SK-N-SH treated with all-trans-retinoic acid at 6 μM for 48 hours (cell line): Measurements from ENCODE around the gene THSD7A.

Experiments used
- CSDC2 ChIP-seq: fragments of 250-450 bp; sonication (Bioruptor Pico); IDR thresholded peaks from 2 replicates; pipeline ENCODE4 v1.5.0; 2020; ENCODE audit warnings: mild to moderate bottlenecking, moderate library complexity
- ESRRG ChIP-seq: fragments of 250-450 bp; sonication (Bioruptor Pico); IDR thresholded peaks from 2 replicates; pipeline ENCODE4 v1.6.1; 2021; ENCODE audit warnings: mild to moderate bottlenecking
- ISL1 ChIP-seq: fragments of 250-450 bp; sonication (Bioruptor Pico); IDR thresholded peaks from 2 replicates; pipeline ENCODE4 v2.1.2; 2022; ENCODE audit warnings: mild to moderate bottlenecking, moderate library complexity
- PPARA ChIP-seq: fragments of 250-450 bp; sonication (Bioruptor Pico); IDR thresholded peaks from 2 replicates; pipeline ENCODE4 v1.5.0; 2020; ENCODE audit warnings: mild to moderate bottlenecking, borderline replicate concordance
- SNAI2 ChIP-seq: fragments of 250-450 bp; sonication (Bioruptor Pico); IDR thresholded peaks from 2 replicates; pipeline ENCODE4 v1.5.0; 2020; ENCODE audit warnings: mild to moderate bottlenecking, moderate library complexity
- TOX ChIP-seq: fragments of 250-450 bp; sonication (Bioruptor Pico); IDR thresholded peaks from 2 replicates; pipeline ENCODE4 v1.8.0; 2021; ENCODE audit warnings: mild to moderate bottlenecking, moderate library complexity, borderline replicate concordance
- ZC3H10 ChIP-seq: fragments of 250-450 bp; sonication (Bioruptor Pico); IDR thresholded peaks from 2 replicates; pipeline ENCODE4 v1.5.1; 2021; ENCODE audit warnings: mild to moderate bottlenecking, moderate library complexity
- ZFP3 ChIP-seq: fragments of 250-450 bp; sonication (Bioruptor Pico); IDR thresholded peaks from 2 replicates; pipeline ENCODE4 v1.5.0; 2020; ENCODE audit warnings: mild to moderate bottlenecking, moderate library complexity
- ZFP30 ChIP-seq: fragments of 450-650 bp; formaldehyde crosslinking; IDR thresholded peaks from 2 replicates; pipeline ENCODE4 v1.5.0; 2022; ENCODE audit warnings: mild to moderate bottlenecking, moderate library complexity
- ZNF565 ChIP-seq: fragments of 450-650 bp; formaldehyde crosslinking; conservative IDR thresholded peaks from 2 replicates; pipeline ENCODE4 v1.5.0; 2020; ENCODE audit warnings: low read depth, mild to moderate bottlenecking, moderate library complexity
- ZNF70 ChIP-seq: fragments of 450-650 bp; formaldehyde crosslinking; IDR thresholded peaks from 2 replicates; pipeline ENCODE4 v1.5.0; 2020; ENCODE audit warnings: mild to moderate bottlenecking, moderate library complexity
- ZNF8 ChIP-seq: fragments of 450-650 bp; formaldehyde crosslinking; IDR thresholded peaks from 2 replicates; pipeline ENCODE4 v1.5.0; 2020; ENCODE audit warnings: mild to moderate bottlenecking, moderate library complexity
- TF ChIP-seq, protein P1 (sequence below): fragments of 250-450 bp; sonication (Bioruptor Pico); IDR thresholded peaks from 2 replicates; pipeline ENCODE4 v1.8.0; 2020; ENCODE audit warnings: mild to moderate bottlenecking, moderate library complexity, borderline replicate concordance
- TF ChIP-seq, protein P2 (sequence below): fragments of 250-450 bp; sonication (Bioruptor Pico); IDR thresholded peaks from 2 replicates; pipeline ENCODE4 v1.5.0; 2020; ENCODE audit warnings: mild to moderate bottlenecking, moderate library complexity

GRCh38 chr7:11875635-11876034 is 43.6 kb upstream of the THSD7A start:
- TF ChIP-seq, protein P1, sequence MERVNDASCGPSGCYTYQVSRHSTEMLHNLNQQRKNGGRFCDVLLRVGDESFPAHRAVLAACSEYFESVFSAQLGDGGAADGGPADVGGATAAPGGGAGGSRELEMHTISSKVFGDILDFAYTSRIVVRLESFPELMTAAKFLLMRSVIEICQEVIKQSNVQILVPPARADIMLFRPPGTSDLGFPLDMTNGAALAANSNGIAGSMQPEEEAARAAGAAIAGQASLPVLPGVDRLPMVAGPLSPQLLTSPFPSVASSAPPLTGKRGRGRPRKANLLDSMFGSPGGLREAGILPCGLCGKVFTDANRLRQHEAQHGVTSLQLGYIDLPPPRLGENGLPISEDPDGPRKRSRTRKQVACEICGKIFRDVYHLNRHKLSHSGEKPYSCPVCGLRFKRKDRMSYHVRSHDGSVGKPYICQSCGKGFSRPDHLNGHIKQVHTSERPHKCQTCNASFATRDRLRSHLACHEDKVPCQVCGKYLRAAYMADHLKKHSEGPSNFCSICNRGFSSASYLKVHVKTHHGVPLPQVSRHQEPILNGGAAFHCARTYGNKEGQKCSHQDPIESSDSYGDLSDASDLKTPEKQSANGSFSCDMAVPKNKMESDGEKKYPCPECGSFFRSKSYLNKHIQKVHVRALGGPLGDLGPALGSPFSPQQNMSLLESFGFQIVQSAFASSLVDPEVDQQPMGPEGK (CRISPR knock-in tag) = no peak
- no peak for TF ChIP-seq ZFP3 (CRISPR knock-in tag)
- TF ChIP-seq ZFP30 (CRISPR knock-in tag) = no peak
- TF ChIP-seq ZC3H10 (CRISPR knock-in tag) = no peak
- TF ChIP-seq ZNF70 (CRISPR knock-in tag) = no peak
- no peak for TF ChIP-seq ZNF565 (CRISPR knock-in tag)
- TF ChIP-seq PPARA (CRISPR knock-in tag) = no peak
- no peak for TF ChIP-seq SNAI2 (CRISPR knock-in tag)
- no peak for TF ChIP-seq ZNF8
- TF ChIP-seq ESRRG (CRISPR knock-in tag) = no peak
- TF ChIP-seq TOX (CRISPR knock-in tag) = no peak
- TF ChIP-seq, protein P2, sequence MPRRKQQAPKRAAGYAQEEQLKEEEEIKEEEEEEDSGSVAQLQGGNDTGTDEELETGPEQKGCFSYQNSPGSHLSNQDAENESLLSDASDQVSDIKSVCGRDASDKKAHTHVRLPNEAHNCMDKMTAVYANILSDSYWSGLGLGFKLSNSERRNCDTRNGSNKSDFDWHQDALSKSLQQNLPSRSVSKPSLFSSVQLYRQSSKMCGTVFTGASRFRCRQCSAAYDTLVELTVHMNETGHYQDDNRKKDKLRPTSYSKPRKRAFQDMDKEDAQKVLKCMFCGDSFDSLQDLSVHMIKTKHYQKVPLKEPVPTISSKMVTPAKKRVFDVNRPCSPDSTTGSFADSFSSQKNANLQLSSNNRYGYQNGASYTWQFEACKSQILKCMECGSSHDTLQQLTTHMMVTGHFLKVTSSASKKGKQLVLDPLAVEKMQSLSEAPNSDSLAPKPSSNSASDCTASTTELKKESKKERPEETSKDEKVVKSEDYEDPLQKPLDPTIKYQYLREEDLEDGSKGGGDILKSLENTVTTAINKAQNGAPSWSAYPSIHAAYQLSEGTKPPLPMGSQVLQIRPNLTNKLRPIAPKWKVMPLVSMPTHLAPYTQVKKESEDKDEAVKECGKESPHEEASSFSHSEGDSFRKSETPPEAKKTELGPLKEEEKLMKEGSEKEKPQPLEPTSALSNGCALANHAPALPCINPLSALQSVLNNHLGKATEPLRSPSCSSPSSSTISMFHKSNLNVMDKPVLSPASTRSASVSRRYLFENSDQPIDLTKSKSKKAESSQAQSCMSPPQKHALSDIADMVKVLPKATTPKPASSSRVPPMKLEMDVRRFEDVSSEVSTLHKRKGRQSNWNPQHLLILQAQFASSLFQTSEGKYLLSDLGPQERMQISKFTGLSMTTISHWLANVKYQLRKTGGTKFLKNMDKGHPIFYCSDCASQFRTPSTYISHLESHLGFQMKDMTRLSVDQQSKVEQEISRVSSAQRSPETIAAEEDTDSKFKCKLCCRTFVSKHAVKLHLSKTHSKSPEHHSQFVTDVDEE (CRISPR knock-in tag) = no peak
- TF ChIP-seq ISL1 (CRISPR knock-in tag) = no peak
- no peak for TF ChIP-seq CSDC2 (CRISPR knock-in tag)
